Fibroblast of the conjunctiva (primary cell): ENCODE data around the gene LRRC61.
"Not testable (repeated sequence)": the region's sequence is repeated elsewhere in the genome, so short reads cannot be mapped to it uniquely, and the experiment has no call there.

Experiments
- DNase-seq: peaks from one replicate; pipeline ENCODE4 v3.0.0-alpha.2; 2010; ENCODE audit warnings: low read depth

Gene LRRC61

DNA sequence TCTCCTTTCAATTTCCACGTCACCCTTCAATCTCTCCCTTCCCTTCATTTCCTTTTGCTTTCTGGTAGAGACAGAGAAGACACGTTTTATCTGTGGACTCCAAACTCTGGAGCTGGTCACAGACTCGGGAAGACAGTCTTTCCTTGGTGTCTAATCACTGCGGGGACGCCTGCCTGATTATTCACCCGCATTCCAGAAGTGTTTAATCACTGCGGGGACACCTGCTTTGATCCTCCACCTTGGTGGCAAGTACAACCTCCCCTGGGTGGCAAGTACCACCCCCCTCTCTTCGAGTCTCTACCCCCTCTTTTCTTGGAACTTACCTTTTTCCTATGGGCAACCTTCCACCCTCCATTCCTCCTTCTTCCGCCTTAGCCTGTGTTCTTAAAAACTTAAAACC lies 15.3 kb upstream of the LRRC61 start:
- DNase-seq, result no peak

DNA sequence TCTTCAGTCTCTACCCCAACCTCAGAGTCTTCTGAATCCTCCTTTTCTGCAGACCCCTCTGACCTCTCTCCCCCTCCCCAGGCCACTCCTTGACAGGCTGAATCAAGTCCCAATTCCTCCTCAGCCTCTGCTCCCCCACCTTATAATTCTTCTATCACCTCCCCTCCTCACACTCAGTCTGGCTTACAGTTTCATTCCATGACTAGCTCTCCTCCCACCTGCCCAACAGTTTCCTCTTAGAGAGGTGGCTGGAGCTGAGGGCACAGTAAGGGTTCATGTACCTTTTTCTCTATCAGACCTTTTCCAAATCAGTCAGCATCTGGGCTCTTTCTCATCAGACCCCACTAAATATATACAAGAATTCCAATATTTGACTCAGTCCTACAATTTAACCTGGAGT lies 14.6 kb upstream of the LRRC61 start:
- no peak for DNase-seq

DNA sequence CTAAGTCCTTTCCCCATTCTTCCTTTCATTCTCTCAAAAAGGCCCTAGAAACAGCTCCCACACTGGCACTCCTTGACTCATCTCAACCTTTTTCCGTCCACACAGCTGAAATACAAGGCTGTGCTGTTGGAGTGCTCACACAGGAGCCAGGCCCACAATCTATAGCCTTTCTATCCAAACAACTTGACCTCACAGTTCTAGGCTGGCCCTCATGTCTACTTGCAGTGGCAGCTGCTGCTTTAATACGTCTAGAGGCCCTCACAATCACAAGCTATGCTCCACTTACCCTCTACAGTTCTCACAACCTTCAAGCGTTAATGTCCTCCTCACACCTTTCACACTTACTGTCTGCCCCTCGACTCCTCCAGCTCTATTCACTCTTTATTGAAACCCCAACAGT lies 12.0 kb upstream of the LRRC61 start:
- DNase-seq, result no peak

DNA sequence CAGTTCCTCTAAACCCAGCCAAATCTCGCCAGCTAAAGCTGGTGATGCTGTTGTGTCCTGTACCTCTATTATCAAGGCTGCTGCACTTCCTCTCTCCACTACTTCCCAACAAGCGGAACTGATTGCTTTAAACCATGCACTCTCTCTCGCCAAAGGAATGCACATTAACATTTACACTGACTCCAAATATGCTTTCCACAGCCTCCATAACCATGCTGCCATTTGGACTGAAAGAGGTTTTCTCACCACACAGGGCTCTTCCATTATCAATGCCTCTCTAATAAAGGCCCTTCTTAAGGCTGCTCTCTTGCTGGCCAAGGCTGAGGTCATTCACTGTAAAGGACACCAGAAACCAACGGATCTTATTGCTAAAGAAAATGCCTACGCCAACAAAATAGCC lies 11.4 kb upstream of the LRRC61 start:
- DNase-seq, result no peak

DNA sequence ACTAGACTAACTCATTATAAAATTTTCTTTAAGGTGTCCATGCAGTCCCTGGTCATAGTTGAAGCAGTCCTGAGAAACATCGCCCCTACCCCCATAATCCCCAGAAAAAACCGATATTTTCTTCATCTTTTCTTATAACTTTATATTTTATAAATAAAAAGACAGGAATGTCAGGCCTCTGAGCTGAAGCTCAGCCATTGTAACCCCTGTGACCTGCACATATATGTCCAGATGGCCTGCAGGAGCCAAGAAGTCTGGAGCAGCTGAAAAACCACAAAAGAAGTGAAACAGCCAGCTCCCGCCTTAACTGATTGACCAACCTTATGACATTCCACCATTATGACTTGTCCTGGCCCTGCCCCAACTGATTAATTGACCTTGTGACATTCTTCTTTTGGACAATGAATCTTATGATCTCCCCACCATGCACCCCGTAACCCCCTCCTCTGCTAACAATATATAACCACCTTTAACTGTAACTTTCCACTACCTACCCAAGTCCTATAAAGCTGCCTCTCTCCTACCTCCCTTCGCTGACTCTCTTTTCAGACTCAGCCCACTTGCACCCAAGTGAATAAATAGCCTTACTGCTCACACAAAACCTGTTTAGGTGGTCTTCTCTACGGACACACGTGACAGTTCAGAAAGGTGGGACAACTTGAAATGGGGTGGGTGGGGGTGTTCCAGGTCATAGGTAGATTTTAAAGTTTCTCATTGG lies 10.3 kb upstream of the LRRC61 start:
- not testable (repeated sequence) for DNase-seq

DNA sequence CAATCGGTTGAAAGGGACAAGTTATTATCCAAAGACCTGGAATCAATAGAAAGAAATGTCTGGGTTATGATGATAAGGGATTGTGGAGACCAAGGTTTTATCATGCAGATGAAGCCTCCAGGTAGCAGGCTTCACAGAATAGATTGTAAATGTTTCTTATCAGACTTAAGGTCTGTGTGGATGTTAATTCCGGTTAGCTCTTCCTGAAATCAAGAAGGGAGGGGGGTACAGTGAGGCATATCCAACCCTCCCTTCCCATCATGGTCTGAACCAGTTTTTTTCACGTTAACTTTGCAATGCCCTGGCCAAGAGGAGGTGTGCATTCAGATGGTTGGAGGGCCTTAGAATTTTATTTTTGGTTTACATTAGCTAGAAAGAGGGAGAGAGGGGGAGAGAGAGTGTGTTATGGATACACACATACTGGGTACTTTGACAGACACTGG lies 9.8 kb upstream of the LRRC61 start:
- DNase-seq, result no peak

DNA sequence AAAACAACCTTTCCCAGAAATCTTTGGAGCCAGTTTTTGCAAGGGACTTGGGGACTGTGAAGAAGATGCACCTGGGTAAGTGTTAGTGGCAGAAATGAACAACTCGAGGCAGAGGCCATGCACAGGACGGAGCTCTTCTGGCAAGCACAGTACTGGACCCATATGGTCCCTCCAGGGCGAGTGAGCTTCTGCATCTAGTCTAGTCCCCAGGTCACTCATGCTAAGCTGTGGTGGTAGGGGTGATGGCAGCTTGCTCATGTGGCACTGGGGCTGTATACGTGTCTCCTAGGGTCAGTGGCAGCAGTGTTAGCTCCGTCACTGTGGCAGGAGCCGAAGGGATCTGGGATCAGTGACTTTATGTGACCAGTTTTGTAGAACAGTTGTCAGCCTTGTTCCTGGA lies 9.3 kb upstream of the LRRC61 start:
- no peak for DNase-seq

DNA sequence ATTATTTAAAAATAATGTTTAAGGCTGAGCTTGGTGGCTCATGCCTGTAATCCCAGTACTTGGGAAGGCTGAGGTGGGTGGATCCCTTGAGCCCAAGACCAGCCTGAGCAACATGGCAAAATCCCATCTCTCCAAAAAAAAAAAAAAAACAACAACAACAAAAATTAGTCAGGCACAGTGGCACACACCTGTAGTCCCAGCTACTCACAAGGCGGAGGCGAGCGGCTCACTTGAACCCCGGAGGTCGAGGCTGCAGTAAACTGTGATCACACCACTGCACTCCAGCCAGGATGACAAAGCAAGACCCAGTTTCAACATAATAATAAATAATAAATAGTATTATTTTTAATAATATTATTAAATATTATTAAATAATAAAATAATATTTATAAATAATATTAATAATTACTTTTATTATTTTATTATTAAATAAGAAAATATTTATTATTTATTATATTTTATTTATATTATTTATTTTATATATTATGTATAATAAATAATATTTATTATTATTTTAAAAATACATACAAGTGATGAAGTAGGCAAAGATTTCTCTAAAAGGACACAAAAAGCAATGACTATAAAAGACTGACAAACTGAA lies 8.4 kb upstream of the LRRC61 start:
- no peak for DNase-seq

DNA sequence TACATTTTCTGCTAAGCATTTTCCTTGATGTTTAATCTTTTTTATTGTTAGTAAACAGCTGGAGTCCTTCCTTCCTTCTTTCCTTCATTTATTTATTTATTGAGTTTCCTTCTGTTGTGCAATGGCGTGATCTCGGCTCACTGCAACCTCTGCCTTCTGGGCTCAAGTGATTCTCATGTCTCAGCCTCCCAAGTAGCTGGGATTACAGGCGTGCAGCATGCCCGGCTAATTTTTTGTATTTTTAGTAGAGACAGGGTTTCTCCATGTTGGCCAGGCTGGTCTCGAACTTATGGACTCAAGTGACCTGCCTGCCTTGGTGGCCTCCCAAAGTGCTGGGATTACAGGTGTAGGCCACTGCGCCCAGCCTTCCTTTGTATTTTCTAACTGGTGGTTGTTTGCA lies 6.2 kb upstream of the LRRC61 start:
- not testable (repeated sequence) for DNase-seq

DNA sequence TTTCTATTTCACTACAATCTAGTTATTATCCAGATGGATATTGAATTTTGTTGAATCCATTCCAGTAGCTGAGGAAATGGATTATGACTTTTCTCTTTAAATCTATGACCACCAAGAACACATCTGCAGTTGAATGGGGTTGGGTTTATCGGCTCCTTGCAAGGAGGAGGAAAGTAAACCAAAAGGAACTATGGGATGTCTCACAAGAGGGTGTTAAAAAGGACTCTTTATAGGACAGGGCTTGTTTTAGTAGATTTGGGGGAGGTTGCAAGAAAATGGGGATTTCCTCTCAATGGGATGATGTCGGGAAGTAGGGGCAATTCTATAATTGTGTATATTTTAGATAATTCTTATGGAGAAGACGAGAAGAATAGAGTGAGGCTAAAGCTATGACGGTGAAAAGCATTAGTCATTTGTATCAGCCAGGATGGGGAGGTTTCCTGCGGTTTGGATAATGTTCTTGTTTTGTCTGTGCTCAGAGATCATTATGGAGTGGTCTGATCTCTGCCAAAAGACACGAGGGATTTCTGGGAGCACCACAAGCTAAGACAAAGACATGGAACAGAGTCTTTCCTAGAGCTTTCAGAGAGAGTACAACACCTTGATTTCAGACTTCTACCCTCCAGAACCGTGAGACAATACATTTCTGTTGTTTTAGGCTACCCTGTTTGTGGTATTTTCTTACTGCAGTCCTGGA lies 5.3 kb upstream of the LRRC61 start:
- no peak for DNase-seq

DNA sequence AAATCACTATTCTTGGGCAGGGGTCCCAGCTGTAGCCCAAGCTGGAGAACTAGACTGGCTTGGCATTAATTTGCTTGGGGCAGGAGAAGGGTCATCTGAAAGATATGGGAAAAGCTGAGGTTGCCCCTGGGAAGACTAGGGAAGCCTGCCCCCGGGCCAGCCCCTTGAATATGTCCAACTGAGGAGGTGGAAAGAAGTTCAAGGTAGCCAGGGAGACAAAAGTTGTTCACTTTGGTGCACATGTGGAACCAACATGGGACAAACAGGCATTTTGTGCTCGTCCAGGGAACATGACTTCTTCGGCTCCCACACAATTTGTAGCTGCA lies 1.4 kb upstream of the LRRC61 start:
- DNase-seq, result no peak

DNA sequence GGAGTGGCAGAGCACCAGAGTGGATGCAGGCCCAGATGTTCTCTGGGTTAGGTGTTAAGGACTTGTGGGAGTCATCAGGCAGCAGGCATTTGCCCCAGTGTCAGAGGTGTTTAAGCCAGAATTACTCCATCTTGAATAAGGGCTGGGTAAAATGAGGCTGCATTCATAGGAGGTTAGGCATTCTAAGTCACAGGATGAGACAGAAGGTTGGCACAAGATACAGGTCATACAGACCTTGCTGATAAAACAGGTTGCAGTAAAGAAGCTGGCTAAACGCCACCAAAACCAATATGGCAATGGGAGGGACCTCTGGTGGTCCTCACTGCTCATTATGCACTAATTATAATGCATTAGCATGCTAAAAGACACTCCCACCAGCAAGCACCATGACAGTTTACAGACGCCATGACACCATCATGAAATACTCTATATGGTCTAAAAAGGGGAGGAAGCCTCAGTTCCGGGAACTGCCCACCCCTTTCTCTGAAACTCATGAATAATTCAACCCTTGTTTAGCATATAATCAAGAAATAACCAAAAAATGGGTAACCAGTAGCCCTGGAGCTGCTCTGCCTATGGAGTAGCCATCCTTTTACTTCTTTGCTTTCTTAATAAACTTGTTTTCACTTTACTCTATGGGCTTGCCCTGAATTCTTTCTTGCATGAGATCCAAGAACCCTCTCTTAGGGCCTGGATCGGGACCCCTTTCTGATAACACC lies 882 bp upstream of the LRRC61 start:
- DNase-seq, result no peak

DNA sequence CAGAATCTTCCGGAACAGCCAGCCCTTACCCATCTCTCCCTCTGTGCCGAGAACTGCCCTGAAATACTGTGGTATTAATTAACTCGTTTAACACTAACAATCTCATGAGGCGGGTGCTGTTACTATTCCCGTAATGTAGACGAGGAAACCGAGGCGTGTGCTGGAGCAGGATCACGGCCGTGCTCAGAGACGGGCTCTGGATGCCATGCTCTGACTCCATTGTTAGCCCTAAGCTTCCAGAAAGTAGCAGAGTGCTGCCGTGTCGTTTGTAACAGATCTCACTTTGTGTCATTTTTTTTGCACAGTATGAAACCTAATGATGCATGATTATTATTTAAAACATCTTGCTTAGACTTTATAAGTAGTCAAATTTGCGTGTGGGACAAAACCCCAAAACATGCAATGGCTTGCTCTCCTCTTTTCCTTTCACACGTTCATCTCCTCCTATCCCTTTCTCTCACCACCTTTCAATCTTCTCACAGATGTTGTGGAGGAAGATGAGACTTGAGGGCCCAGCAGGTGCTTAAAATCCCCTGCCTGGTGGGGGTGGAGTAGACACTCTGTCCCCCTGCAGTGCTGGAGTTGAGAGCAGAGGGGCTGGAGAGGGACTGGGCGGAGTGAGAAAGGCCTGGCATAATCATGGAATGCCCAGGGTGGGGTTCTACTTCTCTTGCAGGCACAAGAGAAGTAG lies 672 bp downstream of the LRRC61 start:
- DNase-seq, result no peak

DNA sequence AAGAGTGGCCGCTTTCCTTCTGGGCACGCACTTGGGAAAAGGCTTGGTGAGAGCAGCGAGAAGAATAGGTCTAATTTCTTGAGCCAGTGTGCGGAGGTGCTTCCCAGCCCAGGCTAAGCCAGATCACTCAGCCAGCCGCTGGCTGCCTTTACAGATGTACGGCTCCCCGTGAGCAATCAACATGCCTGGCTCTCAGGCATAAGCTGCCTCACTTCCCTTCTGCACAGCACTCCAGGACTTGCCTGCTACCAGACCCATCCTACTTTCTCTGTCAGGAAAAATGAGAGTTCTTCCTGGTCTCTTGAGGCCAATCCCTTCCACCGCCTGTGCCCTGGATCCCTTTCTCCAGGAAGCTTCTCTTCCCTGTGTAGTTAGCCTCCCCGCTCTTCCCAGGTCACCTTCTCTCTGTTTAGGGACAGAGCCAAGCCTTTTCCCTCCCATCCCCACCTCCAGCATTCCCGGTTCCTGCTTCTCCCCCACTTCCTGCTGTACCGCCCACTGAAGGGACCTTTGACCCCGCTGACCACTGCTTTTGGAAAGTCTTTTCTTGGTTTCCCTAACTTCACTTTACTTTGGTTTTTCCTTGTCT lies 1.3 kb downstream of the LRRC61 start:
- no peak for DNase-seq

DNA sequence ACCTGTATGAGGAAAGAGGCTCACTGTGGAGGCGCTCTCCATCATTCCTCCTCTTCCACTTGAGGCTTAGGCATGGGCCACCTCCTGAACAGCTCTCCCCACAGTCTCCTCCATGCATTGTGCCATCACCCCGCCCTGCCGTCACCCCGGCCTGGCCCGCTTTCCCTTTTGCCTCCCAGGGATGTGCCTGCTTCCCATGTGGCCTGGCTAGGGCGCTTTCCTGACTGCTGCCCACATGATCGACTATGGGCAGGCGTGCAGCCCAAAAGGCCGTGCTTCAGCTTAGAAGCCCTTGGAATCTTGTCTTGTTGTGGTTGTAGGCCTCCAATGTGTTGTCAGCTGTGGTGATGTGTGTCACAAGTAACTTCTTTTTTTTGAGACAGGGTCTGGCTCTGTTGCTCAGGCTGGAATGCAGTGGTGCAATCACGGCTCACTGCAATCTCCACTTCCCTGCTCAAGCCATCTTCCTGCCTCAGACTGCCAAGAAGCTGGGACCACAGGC lies 2.0 kb downstream of the LRRC61 start:
- no peak for DNase-seq

DNA sequence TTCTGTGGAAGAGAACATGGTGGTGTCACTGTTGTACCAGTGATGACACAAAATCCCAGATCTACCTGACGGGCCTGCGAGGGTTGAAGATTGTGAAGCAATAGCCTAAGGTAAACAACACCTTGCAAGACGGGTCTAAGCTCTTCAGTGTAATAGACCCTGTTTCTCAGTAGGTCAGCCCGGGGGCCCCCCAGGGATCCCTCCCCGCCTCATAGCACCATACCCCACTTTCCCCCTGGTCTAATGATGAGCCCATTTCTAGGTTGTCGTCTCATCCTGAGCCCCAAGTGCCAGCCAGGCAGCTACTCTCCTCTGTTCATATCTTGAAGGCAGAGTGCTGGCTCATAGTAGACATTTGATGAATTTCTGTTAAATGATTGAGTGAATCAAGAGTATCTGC lies 2.7 kb downstream of the LRRC61 start:
- no peak for DNase-seq

DNA sequence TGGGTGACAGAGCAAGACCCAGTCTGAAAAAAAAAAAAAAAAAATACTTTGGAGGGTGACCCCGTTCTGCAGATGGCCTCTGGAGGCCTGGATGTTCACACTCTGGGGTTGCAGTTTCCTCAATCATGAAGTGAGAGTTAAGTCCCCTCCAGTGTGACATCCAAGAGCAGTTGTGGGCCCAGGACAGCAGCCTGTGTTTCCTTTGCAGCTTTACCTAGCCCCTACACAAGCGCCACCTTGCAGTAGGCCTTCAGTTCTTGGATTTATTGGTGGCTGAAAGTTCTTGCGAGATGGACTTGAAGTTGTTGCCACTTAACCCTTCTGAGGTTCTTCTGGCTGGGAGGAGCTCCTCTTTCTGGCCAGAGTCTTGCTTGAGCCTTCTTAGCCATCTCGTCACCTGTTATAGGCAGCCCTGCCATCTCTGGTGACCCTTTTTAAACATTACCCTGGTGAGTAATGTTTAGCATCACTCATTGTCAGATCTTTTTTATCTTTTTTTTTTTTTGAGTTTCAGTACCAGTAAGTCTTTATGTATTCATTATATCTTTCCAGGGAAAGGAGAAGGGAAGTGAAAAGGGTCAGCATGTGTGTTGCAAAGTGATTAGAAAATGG lies 3.6 kb downstream of the LRRC61 start:
- no peak for DNase-seq

DNA sequence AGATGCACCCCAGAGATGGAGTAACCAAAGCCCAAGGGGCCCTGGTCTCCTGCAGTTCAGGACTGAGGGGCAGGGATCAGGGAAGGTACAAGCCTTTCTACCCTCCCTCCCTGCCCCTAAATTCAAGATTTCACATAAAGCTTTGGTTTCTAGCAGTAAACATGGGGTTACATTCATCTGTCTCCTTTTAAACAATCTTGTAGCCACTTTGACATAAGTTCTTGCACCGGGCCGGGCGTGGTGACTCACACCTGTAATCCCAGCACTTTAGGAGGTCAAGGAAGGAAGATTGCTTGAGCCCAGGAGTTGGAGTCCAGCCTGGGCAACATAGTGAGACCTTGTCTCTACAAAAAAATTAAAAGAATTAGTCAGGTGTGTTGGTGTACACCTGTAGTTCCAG lies 4.2 kb downstream of the LRRC61 start:
- DNase-seq, result no peak

DNA sequence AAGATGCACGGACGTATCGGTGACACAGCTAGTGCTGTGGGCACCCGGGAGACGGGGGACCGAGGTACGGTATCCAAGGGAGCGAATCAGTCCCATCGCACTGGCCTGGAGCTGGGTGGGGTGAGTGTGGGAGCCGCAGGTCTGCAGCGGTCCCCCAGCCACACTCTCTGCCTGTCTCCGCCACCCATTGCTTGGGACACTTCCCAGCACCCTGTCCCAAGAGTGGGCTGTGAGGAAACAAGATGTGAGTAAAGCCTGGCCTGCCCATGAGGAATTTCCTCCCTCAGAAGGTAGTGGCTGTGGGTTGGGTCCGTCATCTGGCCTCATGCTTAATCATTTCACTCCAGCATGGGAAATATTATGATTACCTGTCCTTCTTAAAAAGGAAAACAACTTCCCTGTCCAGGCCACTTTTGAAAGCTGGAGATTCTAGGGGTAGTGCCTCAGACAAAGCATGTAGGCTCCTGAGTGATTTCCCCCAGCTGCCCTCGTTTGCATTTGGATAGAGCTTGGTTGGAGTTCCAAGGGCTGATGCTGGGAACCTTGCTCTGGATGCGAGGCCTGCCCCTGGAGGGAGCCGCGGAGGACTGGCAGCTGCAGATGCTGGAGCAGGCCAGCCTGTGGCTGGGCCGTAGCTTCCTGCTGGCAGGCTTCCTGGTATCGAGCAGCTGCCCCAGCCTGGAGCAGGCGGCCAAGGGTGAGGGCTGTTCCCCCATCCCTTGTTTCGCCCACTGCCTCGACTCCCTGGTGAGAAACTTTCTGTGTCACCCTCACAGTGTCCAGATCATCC lies 6.4 kb downstream of the LRRC61 start:
- no peak for DNase-seq

DNA sequence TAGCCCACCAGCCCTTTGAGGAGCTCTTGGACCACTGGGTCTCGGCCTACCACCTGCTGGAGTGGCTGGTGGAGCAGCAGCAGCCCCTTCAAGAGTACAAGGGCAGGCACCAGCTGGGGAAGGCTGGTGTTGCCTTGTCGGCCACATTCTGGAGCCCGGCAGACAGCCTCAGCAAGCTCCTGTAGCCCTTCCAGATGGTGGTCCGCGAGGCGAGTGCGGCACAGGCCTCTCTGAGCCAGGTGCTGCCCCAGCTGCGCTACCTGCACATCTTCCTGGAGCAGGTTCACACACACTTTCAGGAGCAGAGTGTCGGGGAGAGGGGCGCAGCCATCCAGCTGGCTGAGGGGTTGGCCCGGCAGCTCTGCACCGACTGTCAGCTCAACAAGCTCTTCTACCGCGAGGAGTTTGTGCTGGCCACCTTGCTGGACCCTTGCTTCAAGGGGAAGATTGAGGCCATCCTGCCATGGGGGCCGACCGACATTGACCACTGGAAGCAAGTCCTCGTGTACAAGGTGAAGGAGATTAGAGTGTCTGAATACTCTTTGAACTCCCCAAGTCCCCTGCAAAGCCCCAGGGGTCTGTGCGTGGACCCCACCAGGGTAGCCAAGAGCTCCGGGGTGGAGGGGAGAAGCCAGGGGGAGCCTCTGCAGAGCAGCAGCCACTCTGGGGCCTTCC lies 7.2 kb downstream of the LRRC61 start:
- DNase-seq, result no peak
